MCF 10A (cell line): ENCODE data around the gene NEUROD4. TPM values are rescaled to one million over a fixed set of nuclear protein-coding genes. Genes with fewer than 3 reads are reported as not detected.

ENCODE experiments used
- BruUV-seq: library from RNA; stranded (reverse); fragments of 400-500 nt; replicated peaks from 2 replicates; lab custom pipeline; 2021; lab: Mats Ljungman, UMichigan
- CTCF ChIA-PET: fragments of 300-600 bp; sonication (Branson Sonifier 250); formaldehyde crosslinking; extraction: SDS; loops from one replicate; lab custom pipeline; 2021; ENCODE audit warnings: antibody characterized with exemption, inconsistent platforms; lab: Yijun Ruan, JAX
- POLR2A ChIA-PET: fragments of 300-600, 350-650 bp; sonication (Branson Sonifier 250); formaldehyde crosslinking; extraction: SDS; loops from one replicate; lab custom pipeline; 2020; ENCODE audit warnings: antibody characterized with exemption, inconsistent platforms; lab: Yijun Ruan, JAX
- DNase-seq: peaks from one replicate; pipeline ENCODE4 v3.0.0-alpha.2; 2018; ENCODE audit not compliant: unreplicated experiment
- H3K27ac Mint-ChIP-seq: one replicate; pipeline ENCODE4 v1.8.0; 2022; ENCODE audit warnings: mild to moderate bottlenecking, low read depth, mixed read lengths; ENCODE audit not compliant: unreplicated experiment
- H3K27me3 Mint-ChIP-seq: one replicate; pipeline ENCODE4 v1.8.0; 2022; ENCODE audit warnings: mixed read lengths; ENCODE audit not compliant: insufficient read depth, unreplicated experiment
- H3K36me3 Mint-ChIP-seq: one replicate; pipeline ENCODE4 v1.8.0; 2022; ENCODE audit warnings: mild to moderate bottlenecking, moderate library complexity, mixed read lengths; ENCODE audit not compliant: insufficient read depth, unreplicated experiment
- H3K4me1 Mint-ChIP-seq: one replicate; pipeline ENCODE4 v1.8.0; 2022; ENCODE audit warnings: mixed read lengths; ENCODE audit not compliant: insufficient read depth, unreplicated experiment
- H3K4me3 Mint-ChIP-seq: one replicate; pipeline ENCODE4 v1.8.0; 2022; ENCODE audit warnings: mild to moderate bottlenecking, moderate library complexity, mixed read lengths; ENCODE audit not compliant: unreplicated experiment
- H3K9me3 Mint-ChIP-seq: one replicate; pipeline ENCODE4 v1.8.0; 2022; ENCODE audit warnings: mixed read lengths; ENCODE audit not compliant: unreplicated experiment
- intact Hi-C: fragments of 100-400 bp; cut with micrococcal nuclease; formaldehyde crosslinking; loops from 2 replicates; pipeline ENCODE4 v1.14.1; 2022
- total RNA-seq: library from RNA; stranded (reverse); gene quantifications from 2 replicates; pipeline ENCODE4 v1.2.3, GENCODE V29; 2022
- TF ChIP-seq, protein P1 (sequence below): fragments of 200-600 bp; IDR thresholded peaks from one replicate; pipeline ENCODE4 v1.8.0; 2022; ENCODE audit warnings: antibody characterized with exemption, mild to moderate bottlenecking; ENCODE audit not compliant: unreplicated experiment

The NEUROD4 gene
- total RNA-seq, 1 experiment from 2014 or later = not detected

DNA sequence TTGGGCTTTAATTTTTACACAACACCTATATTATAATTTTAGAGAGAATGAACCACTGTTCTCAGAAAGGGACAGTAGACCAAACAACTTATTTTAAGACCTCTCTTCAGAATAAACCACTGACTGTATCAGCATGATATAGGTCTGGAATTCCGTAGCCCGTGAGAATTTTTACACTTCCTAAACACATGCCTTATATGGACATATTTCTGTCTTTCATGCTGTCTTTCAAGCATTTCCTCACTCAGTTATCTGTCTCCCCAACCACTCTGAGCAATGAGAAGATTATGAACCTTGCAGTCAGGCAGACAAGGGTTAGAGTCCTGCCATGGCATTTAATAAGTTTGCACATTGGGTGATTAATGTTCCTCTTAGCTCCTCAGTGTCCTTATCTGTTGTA, 17.4 kb upstream of the NEUROD4 start:
- BruUV-seq = no TSS peak
- DNase-seq = no peak
- H3K27me3 Mint-ChIP-seq = peaks cover 93% of the 10 kb centered on the region
- ChIA-PET CTCF (interaction anchor here (0.5 to 3.4 kb wide), 4 partner anchors 9 to 171 kb away, joined by 3 to 41 read pairs (median 6); no protein-coding TSS in a partner anchor), POLR2A (no interaction called here)
- no peak overlapping the region for H3K27ac Mint-ChIP-seq
- TF ChIP-seq, protein P1, sequence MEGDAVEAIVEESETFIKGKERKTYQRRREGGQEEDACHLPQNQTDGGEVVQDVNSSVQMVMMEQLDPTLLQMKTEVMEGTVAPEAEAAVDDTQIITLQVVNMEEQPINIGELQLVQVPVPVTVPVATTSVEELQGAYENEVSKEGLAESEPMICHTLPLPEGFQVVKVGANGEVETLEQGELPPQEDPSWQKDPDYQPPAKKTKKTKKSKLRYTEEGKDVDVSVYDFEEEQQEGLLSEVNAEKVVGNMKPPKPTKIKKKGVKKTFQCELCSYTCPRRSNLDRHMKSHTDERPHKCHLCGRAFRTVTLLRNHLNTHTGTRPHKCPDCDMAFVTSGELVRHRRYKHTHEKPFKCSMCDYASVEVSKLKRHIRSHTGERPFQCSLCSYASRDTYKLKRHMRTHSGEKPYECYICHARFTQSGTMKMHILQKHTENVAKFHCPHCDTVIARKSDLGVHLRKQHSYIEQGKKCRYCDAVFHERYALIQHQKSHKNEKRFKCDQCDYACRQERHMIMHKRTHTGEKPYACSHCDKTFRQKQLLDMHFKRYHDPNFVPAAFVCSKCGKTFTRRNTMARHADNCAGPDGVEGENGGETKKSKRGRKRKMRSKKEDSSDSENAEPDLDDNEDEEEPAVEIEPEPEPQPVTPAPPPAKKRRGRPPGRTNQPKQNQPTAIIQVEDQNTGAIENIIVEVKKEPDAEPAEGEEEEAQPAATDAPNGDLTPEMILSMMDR = no peak
- no peak overlapping the region for H3K4me3 Mint-ChIP-seq
- no peaks in the 10 kb centered on the region for H3K36me3 Mint-ChIP-seq
- H3K9me3 Mint-ChIP-seq = no peaks in the 10 kb centered on the region
- intact Hi-C loops = no loop called here
- no peaks in the 10 kb centered on the region for H3K4me1 Mint-ChIP-seq

DNA sequence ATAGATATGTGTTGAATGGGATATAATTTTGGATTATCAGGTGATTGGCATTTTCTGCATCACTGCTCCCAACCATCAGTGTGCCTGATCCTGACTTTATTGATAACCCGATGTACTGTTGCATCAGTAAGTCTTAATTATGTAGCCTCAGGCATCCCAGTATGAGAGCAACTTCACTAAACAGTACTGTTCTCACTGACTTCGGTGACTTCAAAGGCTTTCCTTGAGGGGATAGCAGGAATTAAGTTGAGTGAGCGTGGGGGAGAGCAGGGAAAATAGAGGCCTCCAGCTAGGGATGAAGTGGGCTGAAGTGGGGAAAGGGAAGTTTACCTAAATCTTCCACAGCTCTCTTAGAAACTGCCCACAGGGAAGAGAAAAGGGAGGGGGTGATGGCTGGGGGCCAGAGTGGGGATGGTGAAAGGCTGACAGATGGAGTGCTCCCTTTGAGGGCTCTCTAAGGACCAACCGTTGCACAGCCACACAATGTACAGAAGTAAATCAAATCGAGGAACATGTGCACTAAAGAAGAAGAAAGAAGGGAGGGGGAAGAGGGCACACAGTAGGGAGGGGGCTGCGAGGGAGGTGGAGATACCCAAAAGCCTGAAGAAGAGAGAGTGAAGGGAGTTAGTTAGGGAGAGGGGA, 10.7 kb upstream of the NEUROD4 start:
- POLR2A ChIA-PET = no interaction called here
- Mint-ChIP-seq H3K27ac (no peak overlapping the region), H3K9me3 (no peaks in the 10 kb centered on the region), H3K4me3 (no peak overlapping the region), H3K27me3 (peaks cover 87% of the 10 kb centered on the region), H3K36me3 (no peaks in the 10 kb centered on the region), H3K4me1 (no peaks in the 10 kb centered on the region)
- DNase-seq = no peak
- CTCF ChIA-PET = interaction anchor here (0.7 to 1.8 kb wide), 5 partner anchors 10 to 65 kb away, joined by 3 to 9 read pairs (median 7); no protein-coding TSS in a partner anchor
- intact Hi-C loops = no loop called here
- no TSS peak for BruUV-seq
- TF ChIP-seq, protein P1 = no peak

DNA sequence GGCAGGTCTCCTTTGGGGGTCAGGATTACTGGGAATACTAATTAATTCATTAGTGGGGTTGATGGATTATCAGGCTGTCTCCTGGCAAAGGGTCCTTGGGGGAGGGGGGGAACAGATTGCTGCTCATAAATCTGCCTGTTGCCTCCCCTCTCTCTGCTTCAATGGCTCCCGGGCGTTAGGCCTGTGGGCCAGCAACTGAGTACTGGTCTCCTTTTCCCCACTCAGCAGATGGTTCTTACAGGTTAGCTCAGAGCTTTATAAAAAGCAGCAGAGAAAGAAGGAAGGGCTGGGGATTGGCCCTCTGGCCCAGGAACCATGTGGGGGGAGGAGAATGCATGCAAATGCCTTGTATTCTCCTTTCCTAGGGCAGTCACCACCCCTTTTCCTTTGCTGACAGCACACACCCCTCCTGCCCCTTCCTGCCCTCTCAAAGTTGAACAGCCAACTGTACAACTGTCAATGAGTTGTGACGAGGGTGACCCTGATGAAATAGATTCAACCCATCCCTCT, 2.3 kb upstream of the NEUROD4 start:
- peaks cover 60% of the 10 kb centered on the region for H3K27me3 Mint-ChIP-seq
- POLR2A ChIA-PET = no interaction called here
- BruUV-seq = no TSS peak

DNA sequence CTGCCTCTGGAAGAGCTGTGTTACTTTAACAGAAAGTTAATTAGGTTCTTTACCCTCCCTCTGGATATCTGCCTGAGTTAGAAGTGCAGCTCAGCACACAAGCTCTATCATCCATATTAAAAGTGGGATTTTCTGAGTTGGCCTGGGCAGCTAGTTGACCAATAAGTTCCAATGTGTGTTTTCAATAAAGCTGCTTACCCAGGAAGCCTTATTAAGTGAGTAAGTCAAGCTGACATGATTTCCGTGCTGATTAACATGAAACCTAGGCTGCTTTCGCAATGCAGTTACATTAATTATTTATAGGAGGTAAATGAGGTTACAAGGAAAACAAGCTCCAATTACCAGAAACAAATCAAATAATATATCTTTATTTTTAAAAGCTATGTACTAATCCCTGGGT, 4.8 kb downstream of the NEUROD4 start:
- no TSS peak for BruUV-seq

More for the DNA sequence above, 2.3 kb upstream of the NEUROD4 start:
- DNase-seq = no peak
- TF ChIP-seq, protein P1 = no peak
- no peaks in the 10 kb centered on the region for H3K36me3 Mint-ChIP-seq
- intact Hi-C loops = no loop called here
- H3K27ac Mint-ChIP-seq = no peak overlapping the region
- H3K4me3 Mint-ChIP-seq = no peak overlapping the region
- CTCF ChIA-PET = interaction anchor here (2.9 kb wide), 1 partner anchor 24 kb away, joined by 23 read pairs; no protein-coding TSS in a partner anchor
- no peaks in the 10 kb centered on the region for H3K9me3 Mint-ChIP-seq
- no peaks in the 10 kb centered on the region for H3K4me1 Mint-ChIP-seq

More for the DNA sequence above, 4.8 kb downstream of the NEUROD4 start:
- Mint-ChIP-seq H3K4me1 (no peaks in the 10 kb centered on the region), H3K4me3 (no peak overlapping the region), H3K27me3 (peaks cover 77% of the 10 kb centered on the region), H3K36me3 (no peaks in the 10 kb centered on the region), H3K9me3 (no peaks in the 10 kb centered on the region), H3K27ac (no peak overlapping the region)
- TF ChIP-seq, protein P1 = no peak
- POLR2A ChIA-PET = no interaction called here
- no peak for DNase-seq
- CTCF ChIA-PET = interaction anchor here (0.6 to 2.1 kb wide), 6 partner anchors 17 to 595 kb away, joined by 3 to 9 read pairs (median 4); no protein-coding TSS in a partner anchor
- intact Hi-C loops = no loop called here
